ENCODE results near the gene ZNF770.
A peak's percentile ranks its signal among the peaks of the same experiment; 100 is the strongest.

The ZNF770 gene, protein sequence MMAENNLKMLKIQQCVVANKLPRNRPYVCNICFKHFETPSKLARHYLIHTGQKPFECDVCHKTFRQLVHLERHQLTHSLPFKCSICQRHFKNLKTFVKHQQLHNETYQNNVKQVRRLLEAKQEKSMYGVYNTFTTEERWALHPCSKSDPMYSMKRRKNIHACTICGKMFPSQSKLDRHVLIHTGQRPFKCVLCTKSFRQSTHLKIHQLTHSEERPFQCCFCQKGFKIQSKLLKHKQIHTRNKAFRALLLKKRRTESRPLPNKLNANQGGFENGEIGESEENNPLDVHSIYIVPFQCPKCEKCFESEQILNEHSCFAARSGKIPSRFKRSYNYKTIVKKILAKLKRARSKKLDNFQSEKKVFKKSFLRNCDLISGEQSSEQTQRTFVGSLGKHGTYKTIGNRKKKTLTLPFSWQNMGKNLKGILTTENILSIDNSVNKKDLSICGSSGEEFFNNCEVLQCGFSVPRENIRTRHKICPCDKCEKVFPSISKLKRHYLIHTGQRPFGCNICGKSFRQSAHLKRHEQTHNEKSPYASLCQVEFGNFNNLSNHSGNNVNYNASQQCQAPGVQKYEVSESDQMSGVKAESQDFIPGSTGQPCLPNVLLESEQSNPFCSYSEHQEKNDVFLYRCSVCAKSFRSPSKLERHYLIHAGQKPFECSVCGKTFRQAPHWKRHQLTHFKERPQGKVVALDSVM

DNA sequence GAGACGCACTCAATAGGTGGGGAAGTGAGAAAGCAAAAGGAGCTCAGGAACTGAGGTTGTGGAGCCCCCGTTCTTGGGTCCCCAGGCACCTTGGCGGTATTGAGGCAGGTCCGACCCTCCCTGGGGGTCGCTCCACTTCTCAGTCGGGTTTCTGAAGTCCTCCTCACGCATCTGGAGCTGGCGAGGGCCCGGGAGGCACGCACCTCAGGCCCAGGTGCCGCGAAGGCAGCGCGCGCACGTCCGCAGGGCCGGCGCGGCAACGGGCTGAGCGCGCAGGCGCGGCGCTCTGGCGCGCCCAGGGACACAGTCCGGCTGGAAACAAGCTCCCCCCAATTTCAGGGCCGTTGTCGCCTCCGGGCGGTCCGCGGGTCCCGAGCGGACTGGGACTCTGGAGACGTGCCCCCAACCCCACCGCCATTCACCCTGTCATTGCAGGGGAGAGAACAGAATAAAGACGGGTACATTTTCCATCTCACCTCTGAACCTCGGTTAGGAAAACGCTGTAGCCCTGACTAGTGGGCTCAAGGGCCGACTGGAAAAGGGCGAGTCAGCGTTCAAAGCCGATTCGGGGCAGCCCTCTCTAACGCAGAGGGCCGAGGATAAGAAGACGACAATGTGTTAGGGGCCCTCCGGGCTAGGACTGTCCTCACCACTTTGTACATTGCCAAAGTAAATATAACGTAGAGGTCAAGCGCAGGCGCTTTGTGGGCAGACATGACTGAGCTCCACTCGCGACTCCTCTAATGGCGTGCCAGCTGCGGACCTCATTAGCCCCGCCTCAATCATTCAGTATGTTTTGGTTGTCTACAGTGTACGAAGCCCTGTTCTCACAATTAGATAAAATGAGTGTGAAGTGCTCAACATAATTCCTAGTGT is at the start of gene ZNF770:
TSS of gene ZNF770 (minus strand) at position 261 of the 876 bp plus-strand sequence. CDS start 4,853 bp downstream, outside the sequence.
- peak; percentile 43 for DNase-seq (ENCODE audit: low read depth, low spot score)

GRCh38 chr15:35028235-35028984 is 40.3 kb upstream of the ZNF770 start:
- no peak for DNase-seq (ENCODE audit: low read depth, low spot score)

DNA sequence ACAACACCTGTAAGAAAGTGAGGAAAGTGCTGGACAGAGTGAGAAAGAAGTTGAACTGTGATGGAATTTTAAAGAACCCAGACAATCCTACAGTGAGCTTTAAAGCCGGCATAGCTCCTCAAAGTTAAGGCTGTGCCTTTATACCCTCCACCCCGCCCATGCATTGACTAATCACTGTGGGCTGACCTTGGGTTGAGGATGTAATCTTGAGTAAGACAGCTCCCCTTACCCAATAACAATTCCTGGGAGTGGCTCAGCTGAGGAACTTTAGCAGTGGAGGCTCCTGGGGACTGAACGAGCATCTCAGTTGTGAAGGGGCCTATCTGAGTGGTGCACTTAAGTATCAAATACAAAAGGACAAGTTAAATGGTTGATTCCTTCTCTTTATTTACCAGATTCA is 35.7 kb upstream of the ZNF770 start:
- DNase-seq (ENCODE audit: low read depth, low spot score), result no peak

GRCh38 chr15:35020974-35021373 is 32.9 kb upstream of the ZNF770 start:
- DNase-seq (ENCODE audit: low read depth, low spot score), result no peak

- no peak for DNase-seq (ENCODE audit: low read depth, low spot score)
Observed at GRCh38 chr15:35019404-35020327, 31.6 kb upstream of the ZNF770 start.

- DNase-seq (ENCODE audit: low read depth, low spot score), result no peak
Observed at GRCh38 chr15:35014241-35014640, 26.2 kb upstream of the ZNF770 start.

DNA sequence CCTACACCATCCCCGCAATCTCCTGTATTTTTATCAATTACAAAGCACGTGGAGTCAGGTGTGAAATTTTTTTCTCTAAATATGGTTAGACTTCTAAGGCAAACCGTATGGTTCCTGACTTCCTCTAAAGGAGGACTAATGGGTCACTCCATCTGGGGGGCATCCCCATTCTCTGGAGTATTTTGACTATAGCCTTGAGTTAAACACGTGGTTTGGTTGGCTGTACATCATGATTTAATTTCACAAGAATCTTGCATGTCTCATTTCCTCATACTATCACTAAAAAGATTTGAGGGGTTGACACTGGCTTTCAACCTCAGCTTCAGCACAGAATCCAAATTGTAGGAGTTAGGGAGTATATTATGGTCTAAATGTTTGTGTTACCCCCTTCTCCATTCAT is 25.3 kb upstream of the ZNF770 start:
- no peak for DNase-seq (ENCODE audit: low read depth, low spot score)

DNA sequence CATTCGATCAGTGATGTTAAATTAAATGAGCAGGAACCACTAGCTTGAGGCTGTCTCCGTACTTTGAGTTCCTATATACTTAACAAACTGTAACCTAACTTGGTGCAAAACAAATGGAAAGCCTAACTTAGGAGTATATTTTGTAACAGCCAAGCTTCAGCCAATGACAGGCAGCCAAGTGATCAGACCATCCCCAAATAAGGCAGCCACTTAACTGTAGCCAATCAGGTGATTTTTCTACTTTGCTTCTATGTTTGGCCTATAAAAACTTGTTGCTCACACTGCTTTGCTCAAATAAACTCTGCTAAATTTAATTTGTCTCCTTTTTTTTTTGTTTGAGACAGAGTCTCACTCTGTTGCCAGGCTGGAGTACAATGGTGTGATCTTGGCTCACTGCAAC is 19.3 kb upstream of the ZNF770 start:
- no peak for DNase-seq (ENCODE audit: low read depth, low spot score)

DNA sequence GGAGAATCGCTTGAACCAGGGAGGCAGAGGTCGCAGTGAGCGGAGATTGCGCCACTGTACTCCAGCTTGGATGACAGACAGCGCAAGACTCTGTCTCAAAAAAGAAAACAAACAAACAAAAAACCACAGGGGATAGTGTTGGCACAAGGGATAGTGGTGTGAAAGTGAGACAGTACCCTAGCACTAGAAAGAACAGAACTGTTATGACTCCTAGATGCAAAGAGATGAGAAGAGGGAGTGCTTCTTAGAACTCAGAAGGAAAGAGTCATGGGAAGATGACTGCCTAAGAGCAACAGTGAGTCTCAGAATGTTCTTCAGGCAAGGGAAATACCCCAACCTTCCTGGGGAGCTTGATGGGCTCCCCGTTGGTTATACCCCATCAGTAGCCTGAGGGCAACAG is 17.8 kb upstream of the ZNF770 start:
- DNase-seq (ENCODE audit: low read depth, low spot score), result no peak

- DNase-seq (ENCODE audit: low read depth, low spot score), result no peak
Observed at GRCh38 chr15:35003928-35004327, 15.8 kb upstream of the ZNF770 start.

DNA sequence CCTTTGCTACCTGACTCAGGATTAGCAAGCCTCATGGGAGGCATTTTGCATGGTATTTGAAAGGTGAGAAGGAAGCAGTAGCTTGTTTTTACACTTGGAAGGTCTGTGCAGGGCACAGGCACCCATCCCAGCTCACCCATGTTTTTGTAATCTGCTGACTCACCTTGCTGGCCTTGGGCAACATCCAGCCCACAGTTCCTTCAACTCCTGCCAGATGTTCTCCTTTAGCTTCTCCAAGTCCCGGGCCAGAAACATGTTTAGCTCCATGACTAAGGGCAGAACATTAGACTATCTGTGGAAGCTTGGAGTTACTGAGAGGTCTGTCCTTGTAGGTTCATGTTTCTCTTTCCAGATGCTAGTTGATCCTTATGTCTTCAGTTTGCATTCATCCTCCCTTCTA is 12.4 kb upstream of the ZNF770 start:
- no peak for DNase-seq (ENCODE audit: low read depth, low spot score)

GRCh38 chr15:34999906-35000305 is 11.8 kb upstream of the ZNF770 start:
- DNase-seq (ENCODE audit: low read depth, low spot score), result no peak

- DNase-seq (ENCODE audit: low read depth, low spot score), result no peak
Observed at GRCh38 chr15:34994925-34995324, 6.8 kb upstream of the ZNF770 start.

GRCh38 chr15:34993877-34994276 is 5.8 kb upstream of the ZNF770 start:
- no peak for DNase-seq (ENCODE audit: low read depth, low spot score)

DNA sequence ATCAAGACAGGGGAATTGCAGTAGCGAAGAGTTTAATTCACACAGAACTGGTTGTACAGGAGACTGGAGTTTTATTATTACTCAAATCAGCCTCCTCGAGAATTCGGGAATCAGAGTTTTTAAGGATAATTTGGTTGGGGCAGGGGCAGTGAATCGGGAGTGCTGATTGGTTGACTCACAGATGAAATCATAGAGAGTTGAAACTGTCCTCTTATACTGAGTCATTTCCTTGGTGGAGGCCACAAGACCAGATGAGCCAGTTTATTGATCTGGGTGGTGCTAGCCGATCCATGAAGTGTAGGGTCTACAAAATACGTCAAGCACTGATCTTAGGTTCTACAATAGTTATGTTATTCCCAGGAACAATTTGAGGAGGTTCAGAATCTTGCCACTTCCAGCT is 5.3 kb upstream of the ZNF770 start:
- no peak for DNase-seq (ENCODE audit: low read depth, low spot score)

DNA sequence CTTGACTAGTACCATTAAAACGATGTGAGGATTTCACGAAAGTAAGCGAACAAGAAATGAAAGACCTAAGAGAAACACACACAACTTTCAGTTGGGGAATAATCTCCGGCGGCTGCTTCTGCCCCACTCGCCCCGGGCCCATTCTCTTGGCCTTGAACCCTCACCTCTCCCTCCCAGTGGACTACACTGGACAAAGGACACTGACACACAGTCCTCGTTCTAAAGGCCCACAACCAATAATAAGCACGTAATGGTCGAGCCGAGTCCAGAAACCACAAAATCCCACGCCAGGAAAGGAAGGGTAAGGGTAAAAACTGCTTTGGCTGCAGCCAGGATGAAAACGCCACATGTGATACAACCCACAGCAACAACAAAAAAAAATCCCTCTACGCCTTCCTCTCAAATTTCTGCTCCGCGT is 469 bp downstream of the ZNF770 start:
- DNase-seq (ENCODE audit: low read depth, low spot score), result peak; percentile 10

GRCh38 chr15:34986771-34987480 is 1.2 kb downstream of the ZNF770 start:
- no peak for DNase-seq (ENCODE audit: low read depth, low spot score)

DNA sequence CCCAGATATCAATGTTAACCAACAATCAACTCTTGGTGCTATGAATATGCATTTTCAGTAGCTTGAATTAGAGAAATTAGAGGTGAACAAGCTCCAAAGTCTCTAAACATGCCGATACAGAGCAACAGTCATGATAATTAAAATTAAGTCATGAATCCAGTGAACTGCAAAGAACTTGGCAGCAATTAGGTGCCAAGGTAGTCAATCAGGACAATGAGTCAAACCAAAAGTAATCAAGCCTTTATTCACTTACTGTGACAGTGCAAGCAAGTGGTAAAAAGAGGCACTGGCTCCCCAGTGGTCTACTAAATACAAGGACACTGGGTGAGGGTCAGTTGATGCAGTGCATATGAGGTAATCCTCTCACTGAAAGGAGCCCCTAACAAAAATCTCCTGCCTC is 1.8 kb downstream of the ZNF770 start:
- DNase-seq (ENCODE audit: low read depth, low spot score), result no peak

GRCh38 chr15:34984889-34985630 is 3.0 kb downstream of the ZNF770 start:
- no peak for DNase-seq (ENCODE audit: low read depth, low spot score)
